Keratinocyte (primary cell): ENCODE measurements around the gene RNF150. TPM values are rescaled to one million over a fixed set of nuclear protein-coding genes. Genes with fewer than 3 reads are reported as not detected.

Experiments used
- DNase-seq: peaks from one replicate; pipeline ENCODE4 v3.0.0-alpha.2; 2011; ENCODE audit warnings: low read depth, missing footprints, low spot score
- FAIRE-seq: peaks from 2 replicates; lab custom pipeline; 2011; peaks lifted over from hg19 to GRCh38; lab: Jason Lieb, UNC
- H2AFZ ChIP-seq: 2 replicates; pipeline ENCODE4 v1.6.0; 2012; ENCODE audit warnings: low read length, control low read depth, inconsistent platforms; ENCODE audit not compliant: control insufficient read depth
- H3K27ac ChIP-seq: 2 replicates; pipeline ENCODE4 v1.5.1; 2011; ENCODE audit warnings: low read length; ENCODE audit not compliant: control insufficient read depth, insufficient read depth
- H3K27me3 ChIP-seq: 3 replicates; pipeline ENCODE4 v1.6.0; 2011; ENCODE audit warnings: low read length; ENCODE audit not compliant: control insufficient read depth, insufficient read depth; ENCODE audit errors: extremely low read depth
- H3K36me3 ChIP-seq, 2 experiments: 2 replicates in 1 of 2; 3 replicates in 1 of 2; pipeline ENCODE4 v1.5.1; 2011; ENCODE audit warnings: low read length in 2 of 2, mild to moderate bottlenecking in 1 of 2; ENCODE audit not compliant: control insufficient read depth in 2 of 2, insufficient read depth in 2 of 2; ENCODE audit errors: extremely low read depth in 1 of 2
- H3K4me1 ChIP-seq: 3 replicates; pipeline ENCODE4 v1.5.1; 2011; ENCODE audit warnings: low read length; ENCODE audit not compliant: control insufficient read depth, insufficient read depth; ENCODE audit errors: extremely low read depth
- H3K4me2 ChIP-seq: 3 replicates; pipeline ENCODE4 v1.6.0; 2011; ENCODE audit warnings: low read depth, low read length; ENCODE audit not compliant: control insufficient read depth, insufficient read depth; ENCODE audit errors: extremely low read depth
- H3K4me3 ChIP-seq, 3 experiments: fragments of 200-600 bp in 1 of 3; sonication (generic) in 1 of 3; 2 replicates in 2 of 3; 3 replicates in 1 of 3; pipeline ENCODE4 v1.5.1; 2011 to 2016; ENCODE audit warnings: low read length in 3 of 3, mild to moderate bottlenecking in 3 of 3, control low read depth in 2 of 3, inconsistent platforms in 1 of 3, low read depth in 1 of 3, mixed read lengths in 1 of 3, mixed run types in 1 of 3, moderate library complexity in 1 of 3; ENCODE audit not compliant: control insufficient read depth in 2 of 3, insufficient read depth in 2 of 3; ENCODE audit errors: extremely low read depth in 1 of 3
- H3K79me2 ChIP-seq: 2 replicates; pipeline ENCODE4 v1.6.0; 2012; ENCODE audit warnings: low read length; ENCODE audit not compliant: control insufficient read depth, insufficient read depth
- H3K9ac ChIP-seq: 3 replicates; pipeline ENCODE4 v1.6.0; 2011; ENCODE audit warnings: low read length; ENCODE audit not compliant: control insufficient read depth, insufficient read depth; ENCODE audit errors: extremely low read depth
- H3K9me1 ChIP-seq: 3 replicates; pipeline ENCODE4 v1.6.0; 2011; ENCODE audit warnings: low read length; ENCODE audit not compliant: control insufficient read depth, insufficient read depth; ENCODE audit errors: extremely low read depth
- H3K9me3 ChIP-seq: 2 replicates; pipeline ENCODE4 v1.5.1; 2012; ENCODE audit warnings: low read depth, low read length; ENCODE audit not compliant: control insufficient read depth
- H4K20me1 ChIP-seq: 3 replicates; pipeline ENCODE4 v1.6.0; 2011; ENCODE audit warnings: low read length; ENCODE audit not compliant: control insufficient read depth, insufficient read depth; ENCODE audit errors: extremely low read depth
- EZH2 ChIP-seq: IDR thresholded peaks from one replicate; pipeline ENCODE4 v1.6.1; 2012; ENCODE audit warnings: inconsistent platforms, mild to moderate bottlenecking, low read length, moderate library complexity
- dilution Hi-C: fragments of 300-500 bp; cut with MboI; formaldehyde crosslinking; loops from one replicate; pipeline ENCODE4 v1.7.0; 2020; ENCODE audit warnings: low sequenced_read_pairs; ENCODE audit not compliant: extremely low pct_ligation_motif_present
- polyA plus RNA-seq, 5 experiments: library from polyadenylated mRNA; depleted of rRNA in 3 of 5; stranded (reverse) in 3 of 5; stranded (forward) in 1 of 5; unstranded in 1 of 5; fragments of >200 nt; gene quantifications; 1 replicate in 1 of 5; 2 replicates in 3 of 5; 3 replicates in 1 of 5; pipeline versions ENCODE4 v1.2.1 to v1.2.3, GENCODE V29; 2011 to 2012; ENCODE audit warnings: missing spikeins in 2 of 5, low read depth in 1 of 5, low replicate concordance in 1 of 5
- TF ChIP-seq, protein P1 (sequence below), 3 experiments: IDR thresholded peaks in 1 of 3; conservative IDR thresholded peaks in 1 of 3; optimal IDR thresholded peaks in 1 of 3; 2 replicates in 2 of 3; 3 replicates in 1 of 3; pipeline versions ENCODE3 to v1.5.1; 2011; ENCODE audit warnings: low read length in 3 of 3, mild to moderate bottlenecking in 3 of 3, moderate library complexity in 2 of 3, control low read depth in 1 of 3, inconsistent platforms in 1 of 3; ENCODE audit not compliant: insufficient read depth in 2 of 3; ENCODE audit errors: extremely low read depth in 1 of 3

The RNF150 gene
- polyA plus RNA-seq, 1 donor (not counting 4 experiments of a cell fraction or from before 2014, with no cell fraction given): 0.18 TPM

GRCh38 chr4:140871368-140871767 lies 261.9 kb downstream of the RNF150 start:
- H3K9me1 ChIP-seq: no peaks in the 10 kb centered on the region
- H3K36me3 ChIP-seq: no peaks in the 10 kb centered on the region
- dilution Hi-C loops: no loop called here
- FAIRE-seq: no peak
- no peak overlapping the region for H3K4me2 ChIP-seq
- no peaks in the 10 kb centered on the region for H3K9me3 ChIP-seq
- no peak overlapping the region for H2AFZ ChIP-seq
- H3K27me3 ChIP-seq: no peaks in the 10 kb centered on the region
- H4K20me1 ChIP-seq: no peaks in the 10 kb centered on the region
- no peak overlapping the region for H3K27ac ChIP-seq
- no peaks in the 10 kb centered on the region for H3K4me1 ChIP-seq
- no peak for DNase-seq
- TF ChIP-seq, protein P1, sequence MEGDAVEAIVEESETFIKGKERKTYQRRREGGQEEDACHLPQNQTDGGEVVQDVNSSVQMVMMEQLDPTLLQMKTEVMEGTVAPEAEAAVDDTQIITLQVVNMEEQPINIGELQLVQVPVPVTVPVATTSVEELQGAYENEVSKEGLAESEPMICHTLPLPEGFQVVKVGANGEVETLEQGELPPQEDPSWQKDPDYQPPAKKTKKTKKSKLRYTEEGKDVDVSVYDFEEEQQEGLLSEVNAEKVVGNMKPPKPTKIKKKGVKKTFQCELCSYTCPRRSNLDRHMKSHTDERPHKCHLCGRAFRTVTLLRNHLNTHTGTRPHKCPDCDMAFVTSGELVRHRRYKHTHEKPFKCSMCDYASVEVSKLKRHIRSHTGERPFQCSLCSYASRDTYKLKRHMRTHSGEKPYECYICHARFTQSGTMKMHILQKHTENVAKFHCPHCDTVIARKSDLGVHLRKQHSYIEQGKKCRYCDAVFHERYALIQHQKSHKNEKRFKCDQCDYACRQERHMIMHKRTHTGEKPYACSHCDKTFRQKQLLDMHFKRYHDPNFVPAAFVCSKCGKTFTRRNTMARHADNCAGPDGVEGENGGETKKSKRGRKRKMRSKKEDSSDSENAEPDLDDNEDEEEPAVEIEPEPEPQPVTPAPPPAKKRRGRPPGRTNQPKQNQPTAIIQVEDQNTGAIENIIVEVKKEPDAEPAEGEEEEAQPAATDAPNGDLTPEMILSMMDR (optimal IDR thresholded peaks at IDR 0.05 in 1 of 3, IDR thresholded peaks at IDR 0.05 in 1 of 3, conservative IDR thresholded peaks at IDR 0.05 in 1 of 3; ENCODE audit: extremely low read depth in 1 of 3, insufficient read depth in 2 of 3, low read length in 3 of 3): no peak
- no peak for TF ChIP-seq EZH2
- H3K79me2 ChIP-seq: no peaks in the 10 kb centered on the region
- no peak overlapping the region for H3K9ac ChIP-seq
- no peak overlapping the region for H3K4me3 ChIP-seq

GRCh38 chr4:140870427-140870826 lies 262.8 kb downstream of the RNF150 start:
- no peak for DNase-seq
- dilution Hi-C loops: no loop called here
- FAIRE-seq: no peak
- H3K79me2 ChIP-seq: no peaks in the 10 kb centered on the region
- H3K27ac ChIP-seq: no peak overlapping the region
- no peaks in the 10 kb centered on the region for H3K4me1 ChIP-seq
- H3K4me2 ChIP-seq: no peak overlapping the region
- no peak overlapping the region for H3K4me3 ChIP-seq
- H3K9me3 ChIP-seq: no peaks in the 10 kb centered on the region
- no peak overlapping the region for H2AFZ ChIP-seq
- H3K9me1 ChIP-seq: no peaks in the 10 kb centered on the region
- no peak overlapping the region for H3K9ac ChIP-seq
- no peak for TF ChIP-seq EZH2
- TF ChIP-seq, protein P1 (optimal IDR thresholded peaks at IDR 0.05 in 1 of 3, IDR thresholded peaks at IDR 0.05 in 1 of 3, conservative IDR thresholded peaks at IDR 0.05 in 1 of 3; ENCODE audit: extremely low read depth in 1 of 3, insufficient read depth in 2 of 3, low read length in 3 of 3): no peak
- H3K27me3 ChIP-seq: no peaks in the 10 kb centered on the region
- no peaks in the 10 kb centered on the region for H4K20me1 ChIP-seq
- no peaks in the 10 kb centered on the region for H3K36me3 ChIP-seq
